Uterus (tissue), 2 donors: ENCODE measurements around the gene EXOC4.

Source experiments
- POLR2A ChIP-seq, 2 donors: fragments of 450-650 bp; IDR thresholded peaks; one replicate each; pipeline ENCODE4 v1.6.1; 2016; ENCODE audit warnings: antibody characterized with exemption in 2 of 2, mild to moderate bottlenecking in 1 of 2, moderate library complexity in 1 of 2
- TF ChIP-seq, protein P1 (sequence below), 4 experiments: fragments of 200-600 bp in 2 of 4; fragments of 450-650 bp in 2 of 4; sonication (generic) in 2 of 4; IDR thresholded peaks; one replicate each; pipeline ENCODE4 v1.5.1; 2016 to 2019; ENCODE audit warnings: antibody characterized with exemption in 4 of 4, mild to moderate bottlenecking in 2 of 4, moderate library complexity in 1 of 4

DNA sequence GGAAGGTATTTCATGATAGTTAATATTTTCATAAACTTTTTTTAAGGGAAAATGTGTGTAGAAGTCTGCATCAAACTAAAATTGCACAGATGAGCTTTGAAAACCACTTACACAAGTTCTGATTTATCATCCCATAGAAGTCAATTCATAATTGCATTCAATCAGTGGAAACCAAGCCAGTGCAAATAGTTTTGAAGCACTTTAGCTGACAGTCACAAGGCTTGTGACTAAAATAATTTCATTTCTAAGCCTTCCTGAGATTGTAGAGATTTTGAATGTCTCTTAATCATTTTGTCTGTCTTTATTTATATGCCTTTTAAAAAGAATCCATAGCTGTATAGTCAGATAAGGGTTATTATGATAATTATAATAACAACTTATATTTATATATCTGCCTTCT is 41.4 kb downstream of the EXOC4 start:
- TF ChIP-seq, protein P1, sequence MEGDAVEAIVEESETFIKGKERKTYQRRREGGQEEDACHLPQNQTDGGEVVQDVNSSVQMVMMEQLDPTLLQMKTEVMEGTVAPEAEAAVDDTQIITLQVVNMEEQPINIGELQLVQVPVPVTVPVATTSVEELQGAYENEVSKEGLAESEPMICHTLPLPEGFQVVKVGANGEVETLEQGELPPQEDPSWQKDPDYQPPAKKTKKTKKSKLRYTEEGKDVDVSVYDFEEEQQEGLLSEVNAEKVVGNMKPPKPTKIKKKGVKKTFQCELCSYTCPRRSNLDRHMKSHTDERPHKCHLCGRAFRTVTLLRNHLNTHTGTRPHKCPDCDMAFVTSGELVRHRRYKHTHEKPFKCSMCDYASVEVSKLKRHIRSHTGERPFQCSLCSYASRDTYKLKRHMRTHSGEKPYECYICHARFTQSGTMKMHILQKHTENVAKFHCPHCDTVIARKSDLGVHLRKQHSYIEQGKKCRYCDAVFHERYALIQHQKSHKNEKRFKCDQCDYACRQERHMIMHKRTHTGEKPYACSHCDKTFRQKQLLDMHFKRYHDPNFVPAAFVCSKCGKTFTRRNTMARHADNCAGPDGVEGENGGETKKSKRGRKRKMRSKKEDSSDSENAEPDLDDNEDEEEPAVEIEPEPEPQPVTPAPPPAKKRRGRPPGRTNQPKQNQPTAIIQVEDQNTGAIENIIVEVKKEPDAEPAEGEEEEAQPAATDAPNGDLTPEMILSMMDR (IDR thresholded peaks at IDR 0.05): no peak
- no peak for TF ChIP-seq POLR2A (IDR thresholded peaks at IDR 0.05)
